Activated CD4-positive, alpha-beta T cell treated with anti-CD3 and anti-CD28 coated beads for 1 hour (primary cell): Measurements from ENCODE around the gene LIF.
"Not testable (repeated sequence)": the region's sequence is repeated elsewhere in the genome, so short reads cannot be mapped to it uniquely, and the experiment has no call there.

ENCODE experiments used
- DNase-seq: peaks from one replicate; pipeline ENCODE4 v3.0.0-alpha.2; 2020

The LIF gene

GRCh38 chr22:30240541-30241417, 5.8 kb downstream of the LIF start:
- no peak for DNase-seq

GRCh38 chr22:30239488-30240405, 6.8 kb downstream of the LIF start:
- no peak for DNase-seq

GRCh38 chr22:30238661-30239487, 7.7 kb downstream of the LIF start:
- DNase-seq: no peak

GRCh38 chr22:30238136-30238535, 8.4 kb downstream of the LIF start:
- DNase-seq: no peak

- DNase-seq: no peak
Measured at GRCh38 chr22:30236875-30237274, 9.7 kb downstream of the LIF start.

- no peak for DNase-seq
Measured at GRCh38 chr22:30235687-30236170, 10.8 kb downstream of the LIF start.

GRCh38 chr22:30234786-30235470, 11.6 kb downstream of the LIF start:
- no peak for DNase-seq

- DNase-seq: not testable (repeated sequence)
Measured at GRCh38 chr22:30234325-30234724, 12.2 kb downstream of the LIF start.

GRCh38 chr22:30233582-30233981, 13.0 kb downstream of the LIF start:
- no peak for DNase-seq

- DNase-seq: no peak
Measured at GRCh38 chr22:30232716-30233218, 13.8 kb downstream of the LIF start.

GRCh38 chr22:30230787-30231461, 15.6 kb downstream of the LIF start:
- DNase-seq: no peak

- DNase-seq: no peak
Measured at GRCh38 chr22:30230330-30230729, 16.2 kb downstream of the LIF start.

- no peak for DNase-seq
Measured at GRCh38 chr22:30228509-30229359, 17.8 kb downstream of the LIF start.

- DNase-seq: no peak
Measured at GRCh38 chr22:30227438-30228228, 18.9 kb downstream of the LIF start.

GRCh38 chr22:30226192-30226832, 20.2 kb downstream of the LIF start:
- DNase-seq: no peak

GRCh38 chr22:30225220-30225927, 21.2 kb downstream of the LIF start:
- no peak for DNase-seq

- no peak for DNase-seq
Measured at GRCh38 chr22:30224161-30224857, 22.2 kb downstream of the LIF start.

- DNase-seq: no peak
Measured at GRCh38 chr22:30223303-30223702, 23.3 kb downstream of the LIF start.
